Daoy (cell line): ENCODE data around the gene FGF6. TPM values are rescaled to one million over a fixed set of nuclear protein-coding genes. Genes with fewer than 3 reads are reported as not detected.
A peak's percentile ranks its signal among the peaks of the same experiment; 100 is the strongest.
"Not testable (repeated sequence)": the region's sequence is repeated elsewhere in the genome, so short reads cannot be mapped to it uniquely, and the experiment has no call there.

Source experiments
- DNase-seq: peaks from one replicate; pipeline ENCODE4 v3.0.0-alpha.2; 2015; ENCODE audit warnings: low read depth
- total RNA-seq: library from RNA; depleted of rRNA; stranded (reverse); fragments of >200 nt; shearing (Covaris generic); gene quantifications from 2 replicates; pipeline ENCODE4 v1.2.3, GENCODE V29; 2014; rRNA removed

The FGF6 gene
- total RNA-seq, 1 experiment from 2014 or later = not detected

- DNase-seq = no peak
Measured at GRCh38 chr12:4418913-4419312, 26.7 kb downstream of the FGF6 start.

DNA sequence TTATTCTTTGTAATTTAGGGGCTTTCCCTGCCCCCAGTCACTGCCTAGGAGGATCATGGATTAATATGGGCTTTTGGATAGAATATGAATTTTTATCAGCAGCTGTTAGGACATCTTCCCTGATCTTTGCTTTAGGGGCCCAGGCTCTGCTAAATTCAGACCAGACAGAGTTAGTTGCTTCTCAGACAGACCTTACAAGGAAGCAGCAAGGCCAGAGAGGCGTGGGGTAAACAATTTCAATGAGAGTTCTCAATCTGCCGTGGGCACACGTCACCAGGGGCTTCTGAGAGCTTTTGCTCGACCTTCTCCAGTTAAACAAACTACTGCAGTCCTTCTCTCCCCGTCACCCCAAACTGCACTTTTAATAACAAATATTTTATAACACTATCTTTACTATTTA is 27.7 kb downstream of the FGF6 start:
- DNase-seq = no peak

GRCh38 chr12:4417455-4417854 is 28.2 kb downstream of the FGF6 start:
- DNase-seq = no peak

DNA sequence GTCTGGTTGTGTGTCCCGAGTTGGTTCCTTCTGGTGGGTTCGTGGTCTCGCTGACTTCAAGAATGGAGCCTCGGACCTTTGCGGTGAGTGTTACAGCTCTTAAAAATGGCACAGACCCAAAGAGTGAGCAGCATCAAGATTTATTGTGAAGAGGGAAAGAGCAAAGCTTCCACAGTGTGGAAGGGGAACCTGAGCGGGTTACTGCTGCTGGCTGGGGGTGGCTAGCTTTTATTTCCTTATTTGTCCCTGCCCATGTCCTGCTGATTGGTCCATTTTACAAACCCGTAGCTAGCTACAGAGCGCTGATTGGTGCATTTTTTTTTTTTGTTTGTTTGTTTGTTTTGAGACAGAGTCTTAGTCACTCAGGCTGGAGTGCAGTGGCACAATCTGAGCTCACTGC is 29.3 kb downstream of the FGF6 start:
- DNase-seq = no peak

DNA sequence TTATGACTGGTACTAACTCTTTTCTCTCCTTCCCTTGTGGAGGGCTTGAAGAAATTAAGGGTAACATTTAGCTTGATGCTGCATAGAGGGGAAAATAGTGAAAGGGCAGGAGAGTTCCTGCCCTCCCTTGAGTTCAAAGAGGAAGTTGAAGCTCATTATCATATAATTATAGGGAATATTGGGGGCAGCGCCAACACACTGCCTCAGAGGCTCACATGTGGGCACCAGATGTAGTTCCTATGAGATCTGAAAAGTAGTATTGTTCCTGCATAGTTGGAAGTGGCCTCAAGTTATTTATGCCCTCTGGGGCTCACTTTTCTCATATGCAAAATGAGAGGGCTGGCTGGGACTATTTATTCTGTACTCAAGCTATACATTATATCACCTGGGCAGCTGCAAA is 33.1 kb downstream of the FGF6 start:
- DNase-seq = peak; percentile 17

GRCh38 chr12:4412056-4412455 is 33.6 kb downstream of the FGF6 start:
- DNase-seq = no peak

DNA sequence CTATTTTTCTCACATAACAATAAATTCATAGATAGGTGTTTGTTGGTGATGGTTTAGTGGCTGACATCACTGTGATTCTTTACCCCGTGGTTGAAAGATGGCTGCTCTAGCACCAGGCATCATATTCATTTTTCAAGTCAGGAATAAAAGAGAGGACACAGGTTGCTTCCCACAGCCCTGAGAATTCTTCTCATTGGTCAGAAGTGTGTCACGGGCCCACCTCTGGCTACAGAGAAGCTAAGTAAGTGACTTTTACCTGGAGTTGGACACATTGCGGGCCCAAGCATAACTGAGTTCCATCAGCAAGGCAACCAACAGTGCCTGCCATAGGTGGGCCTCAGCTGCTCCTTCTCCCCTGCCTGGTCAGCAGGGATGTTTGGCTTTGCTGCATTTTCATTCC is 38.5 kb downstream of the FGF6 start:
- no peak for DNase-seq

DNA sequence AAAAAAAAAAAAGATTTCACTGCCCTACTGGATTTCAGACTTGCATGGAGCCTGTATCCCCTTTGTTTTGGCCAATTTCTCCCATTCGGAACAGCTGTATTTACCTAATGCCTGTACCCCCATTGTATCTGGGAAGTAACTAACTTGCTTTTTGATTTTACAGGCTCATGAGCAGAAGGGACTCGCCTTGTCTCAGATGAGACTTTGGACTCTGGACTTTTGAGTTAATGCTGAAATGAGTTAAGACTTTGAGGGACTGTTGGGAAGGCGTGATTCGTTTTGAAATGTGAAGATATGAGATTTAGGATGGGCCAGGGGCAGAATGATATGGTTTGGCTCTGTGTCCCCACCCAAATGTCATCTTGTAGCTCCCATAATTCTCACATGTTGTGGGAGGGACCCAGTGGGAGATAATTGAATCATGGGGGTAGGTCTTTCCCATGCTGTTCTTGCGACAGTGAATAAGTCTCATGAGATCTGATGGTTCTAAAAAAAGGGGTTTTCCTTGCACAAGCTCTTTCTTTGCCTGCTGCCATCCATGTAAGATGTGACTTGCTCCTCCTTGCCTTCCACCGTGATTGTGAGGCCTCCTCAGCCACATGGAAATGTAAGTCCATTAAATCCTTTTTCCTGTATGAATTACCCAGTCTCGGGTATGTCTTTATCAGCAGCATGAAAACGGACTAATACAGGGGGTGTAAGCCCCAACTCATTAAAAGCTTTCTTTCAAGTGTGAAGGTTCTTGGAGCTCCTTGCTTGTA is 40.6 kb downstream of the FGF6 start:
- DNase-seq = not testable (repeated sequence)

DNA sequence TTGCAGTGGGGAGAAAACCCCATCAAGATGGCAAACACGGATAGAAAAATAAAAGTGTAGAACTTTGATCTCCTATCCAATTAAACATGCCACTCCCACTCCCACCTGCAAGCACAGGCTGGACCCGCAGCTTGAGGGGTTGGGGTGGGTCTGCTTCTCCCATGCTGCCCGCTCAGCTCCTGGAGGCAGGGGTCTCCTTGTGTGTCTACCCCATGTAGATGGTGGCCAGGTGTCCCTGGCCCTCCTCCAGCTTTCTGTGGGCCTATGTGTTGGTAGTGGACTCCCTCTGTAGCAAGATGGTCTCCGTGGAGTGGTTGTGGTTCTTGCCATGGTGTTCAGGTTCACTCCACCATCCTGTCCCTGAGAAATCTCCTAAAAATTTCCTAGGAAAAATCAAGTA is 42.6 kb downstream of the FGF6 start:
- DNase-seq = no peak

DNA sequence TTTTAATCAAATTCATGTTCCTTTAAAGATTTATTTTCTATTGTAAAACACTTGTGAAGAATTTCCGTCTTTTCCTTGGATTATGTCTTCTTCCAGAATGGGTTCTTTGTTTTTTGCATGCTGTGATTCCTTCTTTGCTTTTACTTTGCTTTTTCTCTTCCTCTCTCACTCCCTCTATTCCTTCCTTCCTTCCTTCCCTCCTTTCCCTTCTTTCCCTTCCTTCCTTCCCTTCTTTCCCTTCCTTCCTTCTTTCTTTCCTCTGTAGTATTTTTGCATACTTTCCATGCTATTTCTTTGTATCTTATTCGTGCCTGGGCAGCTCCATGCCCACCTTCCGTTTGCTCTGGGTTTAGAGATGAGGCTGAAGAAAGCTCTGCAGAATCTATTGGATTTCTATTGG is 44.5 kb downstream of the FGF6 start:
- no peak for DNase-seq

DNA sequence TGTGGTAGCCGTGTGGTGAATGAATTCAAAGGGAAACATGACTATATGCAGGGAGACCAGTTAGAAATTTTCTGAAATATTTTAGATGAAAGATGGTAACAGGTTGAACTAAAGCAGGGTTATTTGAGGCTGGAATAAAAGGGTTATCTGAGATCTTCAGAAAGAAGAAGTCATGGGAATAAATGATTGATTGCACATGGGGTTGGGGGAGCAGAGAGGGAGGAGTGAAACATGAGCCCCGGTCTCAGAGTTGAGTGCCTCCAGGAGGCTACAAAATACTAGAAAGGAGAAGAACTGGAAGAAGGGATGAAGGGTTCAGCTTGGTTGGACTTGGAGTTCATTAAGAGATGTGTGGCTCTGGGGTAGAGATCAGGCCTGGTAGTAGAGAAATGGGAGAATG is 49.8 kb downstream of the FGF6 start:
- no peak for DNase-seq

- DNase-seq = no peak
Measured at GRCh38 chr12:4393211-4393610, 52.4 kb downstream of the FGF6 start.

DNA sequence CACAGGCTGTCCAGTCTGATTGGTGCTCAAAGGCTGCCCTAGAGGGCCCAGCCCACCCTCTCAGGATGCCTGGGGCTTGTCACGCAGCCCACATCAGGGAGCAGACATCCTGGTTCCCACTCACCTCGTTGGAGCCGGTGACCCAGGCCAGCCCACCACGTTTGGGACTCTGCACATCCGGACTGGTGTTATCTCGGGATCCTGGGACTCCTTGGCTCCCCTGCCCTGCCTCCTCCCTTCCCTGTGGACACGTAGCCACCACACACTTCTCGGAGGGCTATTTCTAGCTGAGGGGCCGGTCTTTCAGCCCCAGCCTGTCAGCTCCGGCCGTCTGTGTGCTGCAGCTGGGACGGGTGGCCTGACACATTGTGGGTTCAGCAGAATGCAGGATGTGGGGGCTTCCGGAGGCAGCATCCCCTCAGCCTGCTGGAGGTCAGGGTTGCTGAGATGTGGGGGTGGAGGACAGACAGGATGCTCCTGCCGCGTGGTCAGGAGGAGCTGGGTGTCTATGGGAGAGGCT is 53.3 kb downstream of the FGF6 start:
- DNase-seq = peak; percentile 8

- no peak for DNase-seq
Measured at GRCh38 chr12:4388662-4389061, 57.0 kb downstream of the FGF6 start.

- DNase-seq = no peak
Measured at GRCh38 chr12:4388032-4388431, 57.6 kb downstream of the FGF6 start.

- no peak for DNase-seq
Measured at GRCh38 chr12:4387607-4388006, 58.0 kb downstream of the FGF6 start.

DNA sequence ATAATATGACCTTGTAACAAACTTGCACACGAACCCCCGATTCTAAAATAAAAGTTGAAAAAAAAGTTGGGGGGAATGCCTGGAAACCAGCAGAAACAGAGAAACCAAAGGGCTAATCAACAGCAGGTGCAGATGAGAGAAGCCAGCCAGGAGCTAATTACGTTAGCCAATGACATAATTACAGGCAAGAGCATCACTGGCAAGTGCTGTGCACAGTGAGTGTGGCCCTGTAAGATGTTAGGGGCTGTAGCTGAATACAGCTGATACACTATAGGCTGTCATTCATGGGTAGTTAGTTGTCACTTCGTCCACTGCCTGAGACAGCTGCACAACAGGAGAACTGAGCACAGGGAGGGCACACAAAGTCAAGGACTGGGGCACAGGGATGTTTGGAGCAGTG is 58.8 kb downstream of the FGF6 start:
- no peak for DNase-seq

Other genes with a start within 250 kb of the FGF6 start
- 44.1 and 49.5 TPM in 2 replicates for gene CCND2, start 172.1 kb downstream of the FGF6 start, total RNA-seq
- gene TIGAR, start 124.6 kb downstream of the FGF6 start, total RNA-seq = 9.7 and 15.8 TPM in 2 replicates
- not detected in 2 replicates for gene FGF23, start 66.1 kb downstream of the FGF6 start, total RNA-seq
- gene RAD51AP1, start 93.1 kb upstream of the FGF6 start, total RNA-seq = 106 and 121 TPM in 2 replicates
- gene DYRK4, start 116.4 kb upstream of the FGF6 start, total RNA-seq = 36.0 and 48.5 TPM in 2 replicates
- gene AKAP3, start 203.2 kb upstream of the FGF6 start, total RNA-seq = 0.97 and 4.5 TPM in 2 replicates
- 186 and 291 TPM in 2 replicates for gene NDUFA9, start 203.3 kb upstream of the FGF6 start, total RNA-seq